Measurements from ENCODE around the gene CDCA5. TPM values are rescaled to one million over a fixed set of nuclear protein-coding genes. Genes with fewer than 3 reads are reported as not detected.

Gene CDCA5
- total RNA-seq, 4 donors from 2014 or later: 0.94 to 27.2 (median 6.4) TPM

DNA sequence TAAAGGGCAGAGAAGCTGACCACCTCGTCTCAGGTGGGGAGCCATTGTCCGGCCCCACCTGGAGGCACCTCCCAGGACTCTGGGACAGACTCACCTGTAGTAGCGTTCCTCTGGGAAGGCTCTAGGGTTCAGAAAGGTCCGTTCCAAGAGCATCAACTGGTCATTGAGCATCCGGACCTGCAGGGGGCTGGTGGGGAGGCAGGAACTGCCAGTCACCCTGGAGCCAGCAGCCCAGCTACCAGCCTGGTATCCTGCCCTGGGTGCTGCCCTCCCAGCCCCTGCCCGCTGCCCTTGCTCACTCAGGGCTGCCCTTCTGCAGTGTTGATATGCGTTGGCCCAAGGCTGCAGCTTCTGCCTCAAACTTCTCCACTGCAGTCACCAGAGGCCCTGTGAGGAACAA lies 38.1 kb downstream of the CDCA5 start:
- peaks cover 0 to 51% (median 2%) of the 10 kb centered on the region in 4 donors for H3K4me1 ChIP-seq
- TF ChIP-seq, protein P1, sequence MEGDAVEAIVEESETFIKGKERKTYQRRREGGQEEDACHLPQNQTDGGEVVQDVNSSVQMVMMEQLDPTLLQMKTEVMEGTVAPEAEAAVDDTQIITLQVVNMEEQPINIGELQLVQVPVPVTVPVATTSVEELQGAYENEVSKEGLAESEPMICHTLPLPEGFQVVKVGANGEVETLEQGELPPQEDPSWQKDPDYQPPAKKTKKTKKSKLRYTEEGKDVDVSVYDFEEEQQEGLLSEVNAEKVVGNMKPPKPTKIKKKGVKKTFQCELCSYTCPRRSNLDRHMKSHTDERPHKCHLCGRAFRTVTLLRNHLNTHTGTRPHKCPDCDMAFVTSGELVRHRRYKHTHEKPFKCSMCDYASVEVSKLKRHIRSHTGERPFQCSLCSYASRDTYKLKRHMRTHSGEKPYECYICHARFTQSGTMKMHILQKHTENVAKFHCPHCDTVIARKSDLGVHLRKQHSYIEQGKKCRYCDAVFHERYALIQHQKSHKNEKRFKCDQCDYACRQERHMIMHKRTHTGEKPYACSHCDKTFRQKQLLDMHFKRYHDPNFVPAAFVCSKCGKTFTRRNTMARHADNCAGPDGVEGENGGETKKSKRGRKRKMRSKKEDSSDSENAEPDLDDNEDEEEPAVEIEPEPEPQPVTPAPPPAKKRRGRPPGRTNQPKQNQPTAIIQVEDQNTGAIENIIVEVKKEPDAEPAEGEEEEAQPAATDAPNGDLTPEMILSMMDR (IDR thresholded peaks at IDR 0.05): no peak
- no peak for TF ChIP-seq POLR2A (IDR thresholded peaks at IDR 0.05)
- no peak for DNase-seq

GRCh38 chr11:65045061-65045460 lies 38.8 kb downstream of the CDCA5 start:
- no peaks in the 10 kb centered on the region for H3K27me3 ChIP-seq
- TF ChIP-seq, protein P1 (IDR thresholded peaks at IDR 0.05): no peak
- no peak for TF ChIP-seq POLR2A (IDR thresholded peaks at IDR 0.05)
- DNase-seq: no peak
- H3K4me1 ChIP-seq: peaks cover 0 to 56% (median 5%) of the 10 kb centered on the region in 4 donors
- peaks cover 0 to 21% (median 0%) of the 10 kb centered on the region in 3 donors for H3K36me3 ChIP-seq
- H3K27ac ChIP-seq: peak overlapping the region in 1 of 4 donors; percentile 14
- no peak overlapping the region for H3K4me3 ChIP-seq
- H3K9me3 ChIP-seq: no peaks in the 10 kb centered on the region

More for the DNA sequence above, 38.1 kb downstream of the CDCA5 start:
- Histone ChIP-seq H3K9me3 (no peaks in the 10 kb centered on the region), H3K36me3 (peaks cover 0 to 21% (median 0%) of the 10 kb centered on the region in 3 donors), H3K27ac (no peak overlapping the region), H3K4me3 (no peak overlapping the region), H3K27me3 (no peaks in the 10 kb centered on the region)

DNA sequence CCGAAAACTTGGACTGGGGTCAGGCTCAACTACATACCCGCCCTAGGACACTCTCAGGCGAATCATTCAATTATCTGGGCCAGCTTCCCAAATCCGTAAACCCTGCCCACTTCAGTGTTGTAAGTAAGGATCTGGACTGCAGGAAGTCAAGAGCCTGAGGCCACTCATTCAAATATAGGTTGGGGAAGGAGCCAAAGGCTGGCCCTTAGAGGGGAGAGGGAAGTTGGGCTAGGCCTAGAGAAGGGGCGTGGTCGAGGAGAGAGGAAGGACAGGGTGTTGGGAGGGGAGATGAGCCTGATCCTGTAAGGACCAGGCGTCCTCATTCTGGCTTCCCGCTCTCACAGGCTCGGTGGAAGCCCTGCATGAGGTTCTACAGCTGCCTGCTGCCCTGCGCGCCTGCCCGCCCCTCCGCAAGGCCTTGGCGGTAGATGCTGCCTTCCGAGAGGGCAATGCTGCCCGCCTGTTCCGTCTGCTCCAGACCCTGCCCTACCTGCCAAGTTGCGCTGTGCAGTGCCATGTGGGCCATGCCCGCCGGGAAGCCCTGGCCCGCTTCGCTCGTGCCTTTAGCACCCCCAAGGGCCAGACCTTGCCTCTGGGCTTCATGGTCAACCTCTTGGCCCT lies 39.8 kb downstream of the CDCA5 start:
- TF ChIP-seq POLR2A (IDR thresholded peaks at IDR 0.05): no peak
- TF ChIP-seq, protein P1 (IDR thresholded peaks at IDR 0.05): no peak
- no peak overlapping the region for H3K4me3 ChIP-seq
- DNase-seq: no peak
- peaks cover 0 to 26% (median 0%) of the 10 kb centered on the region in 3 donors for H3K36me3 ChIP-seq
- H3K4me1 ChIP-seq: peaks cover 0 to 57% (median 5%) of the 10 kb centered on the region in 4 donors
- peak overlapping the region in 1 of 4 donors; percentile 14 for H3K27ac ChIP-seq
- H3K9me3 ChIP-seq: no peaks in the 10 kb centered on the region
- H3K27me3 ChIP-seq: no peaks in the 10 kb centered on the region

DNA sequence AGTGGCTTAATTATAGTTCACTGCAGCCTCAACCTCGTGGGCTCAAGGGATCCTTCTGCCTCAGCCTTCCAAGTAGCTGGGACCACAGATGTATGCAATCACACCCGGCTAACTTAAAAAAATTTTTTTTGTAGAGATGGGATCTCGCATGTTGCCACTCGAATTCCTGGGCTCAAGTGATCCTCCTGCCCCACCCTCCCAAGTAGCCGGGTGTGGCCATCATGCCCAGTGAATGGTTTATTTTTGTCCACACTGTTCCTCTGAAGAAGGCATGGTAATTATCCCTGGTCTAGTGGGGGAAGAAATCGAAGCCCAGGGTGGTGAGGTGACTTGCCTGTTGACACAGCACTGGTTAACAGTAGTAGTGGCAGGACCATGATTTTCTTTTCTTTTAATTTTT lies 40.9 kb downstream of the CDCA5 start:
- Histone ChIP-seq H3K27ac (no peak overlapping the region), H3K36me3 (peaks cover 0 to 37% (median 0%) of the 10 kb centered on the region in 3 donors), H3K4me3 (no peak overlapping the region), H3K9me3 (no peaks in the 10 kb centered on the region), H3K4me1 (peaks cover 0 to 51% (median 5%) of the 10 kb centered on the region in 4 donors), H3K27me3 (no peaks in the 10 kb centered on the region)
- TF ChIP-seq, protein P1 (IDR thresholded peaks at IDR 0.05): no peak
- TF ChIP-seq POLR2A (IDR thresholded peaks at IDR 0.05): no peak
- DNase-seq: no peak

GRCh38 chr11:65040847-65041622 lies 42.8 kb downstream of the CDCA5 start, which contains the start of gene SAC3D1:
Gene SAC3D1 (plus strand): TSS chr11:65041210. CDS start chr11:65041293, 83 bp downstream.
- H3K27ac ChIP-seq: peak within 1 kb of the TSS; percentile 88 to 94 (median 92)
- H3K4me3 ChIP-seq: peak within 1 kb of the TSS; percentile 73 to 89 (median 82)
- H3K36me3 ChIP-seq: peaks cover 0 to 53% (median 0%) of the 10 kb centered on the region in 3 donors
- TF ChIP-seq POLR2A (IDR thresholded peaks at IDR 0.05): no peak
- TF ChIP-seq, protein P1 (IDR thresholded peaks at IDR 0.05): peak in 1 of 6 experiments; percentile 14
- no peaks in the 10 kb centered on the region for H3K27me3 ChIP-seq
- DNase-seq: peak; percentile 90 to 95 (median 94)
- H3K4me1 ChIP-seq: peaks cover 0 to 36% (median 5%) of the 10 kb centered on the region in 4 donors
- no peaks in the 10 kb centered on the region for H3K9me3 ChIP-seq

Data from Peyer's patch (tissue), 4 donors.